EL (cell line): Measurements from ENCODE around the gene PAQR5.
"Not testable (repeated sequence)": the region's sequence is repeated elsewhere in the genome, so short reads cannot be mapped to it uniquely, and the experiment has no call there.

Experiments
- DNase-seq: peaks from one replicate; pipeline ENCODE4 v3.0.0-alpha.2; 2016

The PAQR5 gene

DNA sequence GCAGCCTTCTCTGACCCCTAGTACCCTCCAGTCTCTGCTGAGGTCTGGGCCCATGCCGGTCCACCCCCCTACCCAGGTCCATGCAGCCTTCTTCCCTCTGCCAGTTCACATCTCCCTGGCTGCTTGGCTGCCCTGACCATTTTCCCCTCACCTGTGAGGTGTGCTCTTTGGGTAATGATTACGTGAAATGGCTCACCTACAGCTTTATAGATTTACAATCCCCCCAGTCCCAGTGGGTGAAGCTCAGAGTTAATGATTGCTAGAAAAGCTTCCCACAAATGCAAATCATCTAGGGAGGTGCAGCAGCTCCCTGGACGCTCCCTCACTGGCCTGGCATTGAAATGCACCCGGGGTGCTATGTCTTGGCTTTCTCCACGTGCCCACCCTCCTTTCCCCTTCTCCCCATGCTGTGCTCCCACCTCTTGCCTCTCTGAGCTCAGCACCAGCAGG, 18.7 kb downstream of the PAQR5 start:
- DNase-seq = no peak

- no peak for DNase-seq
Measured at GRCh38 chr15:69318033-69318432, 19.3 kb downstream of the PAQR5 start.

DNA sequence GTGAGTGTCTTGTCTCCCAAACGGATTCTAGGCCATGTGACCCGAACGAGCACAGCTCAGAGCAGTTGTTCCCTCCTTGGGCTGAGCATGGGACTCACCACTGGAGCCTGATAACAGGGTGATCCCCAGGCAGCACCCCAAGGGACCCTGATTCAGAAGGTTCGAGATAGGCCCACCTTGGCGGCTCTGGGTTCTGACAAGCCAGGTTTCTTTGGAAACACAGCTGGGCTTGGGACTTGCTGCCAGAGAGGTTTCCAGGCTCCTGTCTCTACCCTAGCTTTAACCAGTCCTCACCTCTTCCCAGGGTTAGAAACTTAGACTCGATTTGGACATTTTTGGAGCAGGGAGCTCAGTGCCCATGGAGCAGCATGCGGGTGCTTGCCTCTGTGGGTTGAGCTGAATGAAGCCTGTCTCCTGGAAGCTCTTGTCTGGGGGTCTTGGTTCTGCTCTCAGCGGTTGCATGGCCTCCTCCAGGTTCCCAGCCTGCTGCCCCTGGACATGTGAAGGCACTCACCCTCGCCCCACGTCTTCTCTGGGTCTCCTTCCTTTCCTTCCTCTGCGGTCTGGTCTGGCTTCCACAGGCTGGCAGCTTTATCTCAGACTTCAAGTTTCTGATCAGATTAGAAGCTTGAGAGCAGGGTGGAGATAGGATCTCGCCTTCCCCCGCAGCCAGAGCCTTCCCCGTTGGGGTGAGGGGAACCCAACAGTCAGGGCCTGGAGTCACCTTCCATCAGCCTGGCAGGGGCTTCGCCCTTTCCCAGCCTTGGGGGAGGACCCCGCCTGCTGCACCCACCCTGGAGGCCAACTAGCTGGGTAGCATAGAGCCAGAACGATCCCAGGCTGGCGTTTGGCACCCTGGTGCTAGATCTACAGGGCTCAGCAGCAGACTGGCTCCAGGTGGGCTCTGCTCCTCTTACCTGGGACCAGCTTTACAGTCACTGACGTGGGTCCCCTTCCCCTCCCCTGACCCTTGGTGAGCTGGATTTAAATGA, 21.0 kb downstream of the PAQR5 start:
- DNase-seq = no peak

DNA sequence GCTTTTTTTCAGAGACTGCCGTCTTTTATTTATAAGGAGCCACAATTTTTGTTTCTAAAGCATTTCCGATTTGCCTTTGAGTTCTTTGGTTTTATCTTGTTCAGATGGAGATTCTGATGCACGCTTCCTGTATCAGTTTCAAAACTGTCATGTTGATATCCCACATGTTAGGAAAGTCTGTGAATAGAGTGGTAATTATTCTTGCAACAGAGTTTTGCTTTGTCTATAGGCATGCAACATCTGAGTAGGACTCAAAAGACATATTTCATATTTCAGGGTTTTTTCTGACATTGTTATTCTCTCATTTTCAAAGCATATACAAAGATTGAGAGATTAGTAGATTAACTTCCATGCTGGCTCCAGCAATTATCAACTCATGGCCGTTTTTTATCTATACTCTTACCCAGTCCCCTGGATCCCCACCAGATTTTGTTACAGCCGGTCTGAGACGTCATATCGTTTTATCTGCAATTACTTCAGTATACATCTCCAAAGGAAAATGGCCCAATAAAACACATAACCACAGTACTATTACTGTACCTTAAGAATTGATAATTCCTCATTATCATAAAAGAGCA, 22.4 kb downstream of the PAQR5 start:
- no peak for DNase-seq

- no peak for DNase-seq
Measured at GRCh38 chr15:69323893-69324430, 25.2 kb downstream of the PAQR5 start.

GRCh38 chr15:69324565-69324964, 25.9 kb downstream of the PAQR5 start:
- no peak for DNase-seq

GRCh38 chr15:69325456-69325971, 26.8 kb downstream of the PAQR5 start:
- DNase-seq = no peak

- no peak for DNase-seq
Measured at GRCh38 chr15:69328080-69328479, 29.4 kb downstream of the PAQR5 start.

DNA sequence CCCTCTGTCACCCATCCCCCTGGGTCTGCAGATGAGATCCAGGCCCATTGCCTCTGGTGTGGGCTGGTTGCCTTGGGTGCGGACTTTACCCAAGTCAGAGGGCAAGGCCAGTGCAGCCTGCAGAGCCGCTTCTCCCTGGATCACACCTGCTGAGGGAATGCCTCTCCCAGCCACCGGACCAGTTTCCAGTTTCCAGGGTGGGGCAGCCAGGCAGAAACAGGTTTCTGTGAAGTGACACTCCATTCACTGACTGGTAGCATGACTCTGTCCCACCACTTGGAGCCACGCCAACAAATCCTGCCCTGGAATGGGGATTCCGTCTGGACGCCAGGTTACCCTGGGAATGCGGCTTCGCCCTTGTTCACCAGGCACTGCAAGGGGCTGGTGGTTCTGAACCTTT, 30.0 kb downstream of the PAQR5 start:
- no peak for DNase-seq

- peak; percentile 45 for DNase-seq
Measured at GRCh38 chr15:69337138-69337537, 38.4 kb downstream of the PAQR5 start.

GRCh38 chr15:69338535-69339213, 40.0 kb downstream of the PAQR5 start:
- DNase-seq = peak; percentile 34

GRCh38 chr15:69339214-69339543, 40.5 kb downstream of the PAQR5 start:
- DNase-seq = not testable (repeated sequence)

DNA sequence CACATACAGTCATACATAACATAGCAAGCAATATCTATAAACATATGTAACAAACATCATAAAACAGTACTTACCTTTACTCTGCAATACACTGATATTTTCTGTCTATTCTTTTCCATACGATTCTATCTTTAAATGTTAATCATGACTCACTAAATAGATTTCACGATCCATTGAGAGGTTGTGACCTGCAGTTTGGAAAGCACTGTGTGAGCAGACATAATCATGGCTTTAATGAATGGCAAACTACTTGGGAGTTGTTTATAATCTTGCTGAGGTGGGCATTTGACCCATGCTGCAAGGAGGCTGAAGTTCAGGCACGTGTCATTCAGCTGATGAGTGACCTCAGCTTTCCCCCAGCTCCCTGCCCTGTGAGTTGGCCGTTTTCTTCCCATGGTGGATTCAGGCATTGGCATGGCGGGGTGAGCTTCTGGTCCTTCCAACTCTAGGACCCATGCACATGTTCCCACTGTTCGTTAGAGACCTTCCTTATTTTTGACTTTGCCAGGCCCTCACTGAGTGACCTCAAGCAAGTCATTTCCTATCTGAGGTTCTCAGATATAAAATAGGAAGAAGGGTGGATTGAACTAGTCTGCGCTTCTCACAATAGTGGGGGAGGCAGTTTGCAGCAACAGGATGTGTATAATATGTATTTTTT, 41.7 kb downstream of the PAQR5 start:
- no peak for DNase-seq

DNA sequence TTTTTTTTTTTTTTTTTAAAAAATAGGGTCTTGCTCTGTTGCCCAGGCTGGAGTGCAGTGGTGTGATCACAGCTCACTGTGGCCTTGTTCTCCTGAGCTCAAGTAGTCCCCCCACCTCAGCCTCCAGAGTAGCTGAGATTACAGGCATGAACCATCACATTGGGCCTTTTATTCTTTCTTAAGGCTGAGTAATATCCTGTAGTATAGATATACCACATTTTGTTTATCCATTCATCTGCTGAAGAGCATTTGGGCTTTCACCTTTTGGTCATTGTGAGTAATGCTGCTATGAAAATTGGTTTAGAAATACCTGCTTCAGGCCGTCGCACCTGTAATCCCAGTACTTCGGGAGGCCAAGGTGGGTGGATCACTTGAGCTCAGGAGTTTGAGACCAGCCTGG, 42.6 kb downstream of the PAQR5 start:
- no peak for DNase-seq

DNA sequence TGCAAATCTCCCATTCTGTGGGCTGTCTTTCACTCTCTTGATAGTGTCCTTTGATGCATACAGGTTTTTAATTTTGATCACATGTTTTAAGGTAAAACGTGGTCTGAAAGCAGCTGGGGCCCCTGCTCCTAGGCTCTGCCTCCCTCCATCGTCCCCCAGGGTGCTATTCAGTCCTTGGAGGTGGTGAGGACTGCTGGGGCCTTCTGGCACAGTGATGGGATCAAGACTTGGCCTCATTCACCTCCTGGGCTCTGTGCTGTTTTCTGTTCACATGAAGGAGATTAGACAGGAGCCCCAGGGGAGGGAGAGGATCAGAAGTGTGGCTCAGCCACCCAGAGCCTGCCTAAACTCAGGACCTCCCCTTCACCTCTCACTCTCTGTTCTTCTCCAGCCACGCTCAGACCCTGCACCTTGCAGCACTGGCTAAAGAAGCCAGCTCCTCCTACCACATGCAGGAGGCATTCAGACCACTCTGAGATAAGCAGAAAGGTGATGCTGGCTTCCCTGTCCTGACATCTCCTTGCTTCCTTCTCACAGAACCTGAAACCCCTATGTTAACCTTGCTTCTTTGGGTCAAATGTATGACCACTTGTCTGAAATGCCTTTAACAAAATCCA, 43.9 kb downstream of the PAQR5 start:
- DNase-seq = no peak

GRCh38 chr15:69343133-69343532, 44.4 kb downstream of the PAQR5 start:
- DNase-seq = no peak

- no peak for DNase-seq
Measured at GRCh38 chr15:69344238-69344637, 45.5 kb downstream of the PAQR5 start.

DNA sequence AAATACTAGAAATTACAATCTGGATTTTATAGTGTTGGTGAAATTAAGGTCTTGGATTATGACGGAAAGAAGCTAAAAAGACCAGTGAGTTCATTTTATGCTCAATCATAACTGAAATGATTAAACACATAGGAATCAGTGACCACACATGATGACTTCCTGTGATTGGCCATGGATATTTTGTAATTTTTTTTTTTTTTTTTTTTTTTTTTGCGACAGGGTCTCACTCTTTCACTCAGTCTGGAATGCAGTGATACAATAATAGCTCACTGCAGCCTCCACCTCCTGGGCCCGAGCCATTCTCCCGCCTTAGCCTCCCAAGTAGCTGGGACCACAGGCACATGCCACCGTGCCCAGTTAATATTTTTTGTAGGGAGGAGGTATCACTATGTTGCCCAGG, 47.4 kb downstream of the PAQR5 start:
- DNase-seq = peak; percentile 58

DNA sequence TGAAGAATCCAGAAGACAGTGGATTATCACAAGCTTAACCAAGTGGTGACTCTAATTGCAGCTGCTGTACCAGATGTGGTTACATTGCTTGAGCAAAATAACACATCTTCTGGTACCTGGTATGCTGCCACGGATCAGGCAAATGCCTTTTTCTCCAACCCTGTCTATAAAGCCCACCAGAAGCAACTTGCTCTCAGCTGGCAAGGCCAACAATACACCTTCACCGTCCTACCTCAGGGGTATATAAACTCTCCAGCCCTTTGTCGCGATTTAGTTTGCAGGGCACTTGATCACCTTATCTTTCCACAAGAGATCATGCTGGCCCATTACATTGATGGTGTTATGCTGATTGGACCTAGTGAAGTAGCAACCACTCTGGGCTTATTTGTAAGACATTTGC, 52.6 kb downstream of the PAQR5 start:
- no peak for DNase-seq

DNA sequence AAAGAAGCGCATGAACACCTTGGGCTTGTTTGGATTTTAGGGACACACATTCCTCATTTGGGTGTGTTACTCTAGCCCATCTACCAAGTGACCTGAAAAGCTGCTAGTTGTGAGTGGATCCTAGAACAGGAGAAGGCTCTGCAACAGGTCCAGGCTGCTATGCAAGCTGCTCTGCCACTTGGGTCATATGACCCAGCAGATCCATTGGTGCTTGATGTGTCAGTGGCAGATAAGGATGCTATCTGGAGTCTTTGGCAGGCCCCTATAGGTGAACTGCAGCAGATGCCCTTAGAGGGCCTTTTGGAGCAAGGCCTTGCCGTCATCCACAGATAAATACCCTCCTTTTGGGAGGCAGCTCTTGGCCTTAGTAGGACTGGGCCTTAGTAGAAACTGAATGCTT, 53.2 kb downstream of the PAQR5 start:
- DNase-seq = no peak

- no peak for DNase-seq
Measured at GRCh38 chr15:69357773-69358771, 59.4 kb downstream of the PAQR5 start.
